Stimulated activated CD4-positive, alpha-beta T cell treated with anti-CD3 and anti-CD28 coated beads, Interleukin-15, amount 100 ng/mL, for 1 hour (primary cell): ENCODE measurements around the gene ZNF236.
A peak's percentile ranks its signal among the peaks of the same experiment; 100 is the strongest.

Experiments used
- DNase-seq, 2 donors: peaks; one replicate each; pipeline ENCODE4 v3.0.0-alpha.2; 2020; ENCODE audit warnings: low read depth in 1 of 2, low spot score in 1 of 2

Gene ZNF236

DNA sequence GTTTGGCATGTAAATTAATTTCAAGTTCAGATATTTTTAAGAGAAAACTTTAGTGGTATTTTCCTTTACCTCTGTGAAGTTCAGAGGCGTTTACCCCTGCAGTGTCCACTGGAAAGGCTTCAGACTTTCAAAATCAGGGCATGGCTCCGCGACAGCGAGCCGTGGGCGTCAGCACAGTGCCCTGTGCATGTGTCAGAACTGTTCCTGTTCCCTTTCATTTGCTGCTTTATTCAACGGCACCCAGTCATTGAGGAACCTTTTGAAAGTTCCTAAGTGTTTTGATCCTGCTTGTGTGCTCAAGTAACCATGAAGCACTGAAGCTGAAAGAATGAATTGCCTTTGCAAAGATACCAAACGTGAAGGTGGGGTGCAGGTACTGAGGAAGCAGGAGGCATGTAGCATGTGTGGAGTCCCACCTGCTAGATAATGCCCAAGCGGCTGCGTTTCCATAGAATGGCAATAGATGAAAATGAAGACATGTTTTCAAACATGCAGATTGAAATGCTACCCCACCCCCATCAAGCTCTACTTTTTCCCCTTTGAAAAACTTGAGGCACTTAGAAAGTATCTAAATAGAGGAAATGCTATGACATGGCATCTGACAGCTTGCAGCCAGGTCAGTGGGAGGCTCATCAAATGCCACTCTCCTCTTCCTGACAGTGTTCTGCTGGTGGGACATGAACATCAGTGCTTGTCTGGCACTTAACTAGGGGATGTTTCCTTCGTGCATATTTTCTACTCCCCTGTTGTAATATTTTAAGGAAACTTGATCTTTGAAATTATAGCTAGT lies 148.6 kb downstream of the ZNF236 start:
- no peak for DNase-seq

DNA sequence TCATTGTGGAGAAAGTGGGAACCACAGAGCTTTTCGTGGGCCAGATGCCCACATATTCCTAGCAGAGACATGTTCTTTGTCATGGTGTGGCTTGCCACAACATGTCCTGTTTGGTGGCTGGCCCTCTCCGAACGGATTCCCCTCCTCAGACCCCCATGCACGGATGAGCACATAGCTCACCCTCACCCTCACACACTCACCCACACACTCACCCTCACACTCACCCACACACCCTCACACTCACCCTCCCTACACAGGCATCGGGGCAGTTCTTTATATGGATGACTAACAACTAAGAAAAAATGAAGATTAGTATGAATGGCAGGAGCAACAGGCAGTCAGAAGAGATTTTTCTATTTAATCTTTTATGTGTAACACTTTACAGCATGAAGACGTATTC lies 149.9 kb downstream of the ZNF236 start:
- DNase-seq: no peak

GRCh38 chr18:76972846-76973519 lies 150.6 kb downstream of the ZNF236 start:
- DNase-seq: no peak

GRCh38 chr18:76973520-76974266 lies 151.3 kb downstream of the ZNF236 start:
- DNase-seq: no peak

DNA sequence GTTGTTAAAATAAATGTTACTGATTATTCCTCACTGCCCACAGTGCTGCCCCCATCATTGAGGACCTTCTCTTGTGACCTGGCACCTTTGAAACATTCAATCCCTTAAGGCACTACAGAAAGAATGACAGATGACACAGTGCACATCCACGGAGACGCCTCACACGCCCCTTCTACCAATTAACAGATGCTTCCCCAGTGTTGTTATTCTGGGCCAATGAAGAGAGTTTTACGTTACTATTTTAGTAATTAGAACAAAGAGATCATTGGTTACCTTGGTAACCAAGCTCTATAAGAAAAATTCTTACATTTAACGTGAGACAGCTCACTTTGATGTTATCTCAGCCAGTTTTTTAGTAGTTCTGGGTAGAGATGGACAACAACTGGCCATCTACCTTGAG lies 152.0 kb downstream of the ZNF236 start:
- DNase-seq: no peak

GRCh38 chr18:76975577-76976110 lies 153.3 kb downstream of the ZNF236 start:
- no peak for DNase-seq

DNA sequence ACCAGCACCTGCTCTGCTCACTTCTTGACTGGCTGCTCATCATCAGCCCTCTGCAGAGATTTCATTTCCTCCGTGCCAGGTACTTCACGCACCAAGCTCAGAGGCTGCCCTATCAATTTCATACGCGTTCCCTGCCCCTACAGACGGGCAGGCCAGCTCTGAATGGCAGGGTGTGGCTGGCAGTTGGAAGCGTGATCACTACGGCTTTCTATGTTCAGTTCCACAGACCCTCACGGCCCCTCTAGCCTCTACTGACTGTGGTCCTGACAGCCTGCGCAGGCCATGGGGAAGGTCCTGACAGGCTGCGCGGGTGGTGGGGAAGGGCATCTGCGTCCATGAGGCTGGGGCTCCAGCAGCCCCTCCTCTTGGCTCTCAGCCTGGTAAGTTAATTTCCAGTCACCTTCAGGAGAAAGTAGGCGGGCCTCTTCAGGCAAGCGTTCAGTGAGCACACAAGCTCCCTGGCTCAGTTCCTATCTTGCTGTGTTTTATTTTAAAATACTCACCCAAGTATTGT lies 154.8 kb downstream of the ZNF236 start:
- no peak for DNase-seq

DNA sequence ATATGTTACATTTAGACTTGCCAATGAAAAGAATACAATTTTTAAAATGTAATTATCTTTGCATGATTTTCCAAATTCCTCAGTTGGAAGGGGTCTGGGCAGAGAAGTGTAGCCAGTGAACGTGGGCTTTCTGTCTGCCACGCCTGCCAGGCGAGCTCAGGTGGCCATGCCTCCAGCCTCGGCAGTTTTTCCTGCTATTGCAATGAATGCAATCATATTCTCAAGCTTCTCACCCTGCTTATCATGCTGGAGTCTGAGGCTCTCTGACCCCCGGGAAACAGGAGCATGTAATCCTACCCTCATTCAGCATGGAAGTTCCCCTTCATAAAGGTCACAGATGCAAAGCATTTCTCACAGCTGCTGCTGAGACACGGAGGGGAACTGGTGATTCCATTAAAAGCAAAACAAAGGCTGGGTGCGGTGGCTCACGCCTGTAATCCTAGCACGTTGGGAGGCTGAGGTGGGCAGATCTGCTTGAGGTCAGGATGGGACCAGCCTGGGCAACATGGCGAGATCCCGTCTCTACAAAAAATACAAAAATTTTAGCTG lies 155.4 kb downstream of the ZNF236 start:
- DNase-seq: no peak

- DNase-seq: no peak
Observed at GRCh38 chr18:76978616-76979015, 156.3 kb downstream of the ZNF236 start.

- no peak for DNase-seq
Observed at GRCh38 chr18:76979111-76979751, 156.9 kb downstream of the ZNF236 start.

GRCh38 chr18:76979906-76980305 lies 157.5 kb downstream of the ZNF236 start:
- DNase-seq: no peak

GRCh38 chr18:76980663-76981395 lies 158.5 kb downstream of the ZNF236 start:
- DNase-seq: no peak

DNA sequence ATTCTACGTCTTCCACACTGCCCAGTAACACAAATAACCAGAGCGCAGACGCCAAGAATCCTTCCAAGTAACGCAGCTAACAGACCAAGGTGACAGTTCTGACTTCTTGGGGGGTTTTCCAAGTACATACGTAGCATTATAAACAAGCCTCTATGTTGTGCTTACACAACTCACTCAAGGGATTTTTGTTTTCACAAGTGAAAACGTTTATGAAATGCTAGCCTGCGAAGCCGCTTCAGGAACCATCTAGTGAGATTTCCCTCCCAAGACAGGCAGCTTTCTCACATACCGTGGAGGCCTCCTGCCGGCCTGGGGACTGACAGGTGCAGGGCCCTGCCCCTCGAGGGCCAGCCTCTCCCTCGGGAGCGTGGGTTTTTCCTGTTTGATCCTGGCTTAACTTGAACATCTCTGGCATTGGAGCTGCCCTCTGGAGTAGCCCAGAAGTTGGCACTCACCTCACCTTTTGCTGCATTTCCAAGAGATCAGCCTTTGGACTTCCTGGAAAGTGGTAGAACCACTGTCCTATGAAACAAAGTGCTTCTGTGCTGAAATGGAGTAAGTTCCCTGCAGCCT lies 159.1 kb downstream of the ZNF236 start:
- no peak for DNase-seq

DNA sequence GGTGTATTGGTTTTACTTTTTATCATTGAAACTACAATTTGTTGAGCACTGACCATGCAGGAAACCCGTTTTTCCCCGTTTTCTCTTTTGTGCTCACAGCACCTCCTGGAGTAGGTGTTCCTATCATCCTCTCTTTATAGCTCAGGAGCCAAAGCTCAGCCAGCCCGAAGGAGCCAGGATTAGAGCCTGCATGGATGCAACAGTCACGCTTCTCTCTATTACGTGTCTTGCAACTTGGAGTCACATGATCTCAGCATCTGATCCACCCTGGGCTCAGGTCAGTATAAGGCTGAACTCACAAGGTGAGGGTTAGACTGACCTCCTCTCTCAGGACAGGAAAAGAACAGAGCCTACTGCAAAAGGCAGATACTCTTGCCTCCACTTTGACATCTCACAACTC lies 159.7 kb downstream of the ZNF236 start:
- no peak for DNase-seq

- peak; percentile 60 to 78 for DNase-seq
Observed at GRCh38 chr18:76982841-76983583, 160.7 kb downstream of the ZNF236 start.

- no peak for DNase-seq
Observed at GRCh38 chr18:76983613-76984051, 161.3 kb downstream of the ZNF236 start.

- no peak for DNase-seq
Observed at GRCh38 chr18:76984193-76985155, 162.1 kb downstream of the ZNF236 start.
